OCI-LY1 (cell line): ENCODE measurements around the gene EVC2.

ENCODE experiments used
- CTCF ChIP-seq: fragments of 200-600 bp; sonication (generic), shearing (Covaris generic); IDR thresholded peaks from 2 replicates; pipeline ENCODE4 v1.5.1; 2017; ENCODE audit warnings: mild to moderate bottlenecking, antibody characterized with exemption, low read length, moderate library complexity, mixed read lengths
- EZH2 ChIP-seq: fragments of 200-600 bp; sonication (generic), shearing (Covaris generic); IDR thresholded peaks from 2 replicates; pipeline ENCODE4 v1.8.0; 2017; ENCODE audit warnings: borderline replicate concordance, mixed run types, mild to moderate bottlenecking, antibody characterized with exemption, low read length, moderate library complexity, mixed read lengths

DNA sequence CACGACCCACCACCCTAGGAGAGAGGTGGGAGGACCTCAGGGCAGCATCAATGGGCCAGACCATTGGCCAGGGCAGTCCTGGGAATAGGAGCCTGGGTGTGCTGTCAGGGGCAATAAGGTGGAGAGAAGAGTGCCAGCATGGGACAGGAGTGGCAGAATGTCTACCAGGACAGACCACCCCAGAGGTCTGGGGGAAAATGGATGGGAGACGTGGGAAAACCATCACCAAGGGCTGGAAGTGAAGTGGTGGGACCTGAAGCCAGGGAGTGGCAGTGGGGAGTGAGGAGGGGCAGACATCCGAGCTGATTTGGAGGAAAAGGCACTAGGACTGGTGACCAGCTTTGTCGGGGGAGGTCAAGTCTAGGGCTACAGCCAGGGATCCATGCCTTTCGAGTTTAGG, 993 bp downstream of the EVC2 start:
- TF ChIP-seq CTCF: no peak
- TF ChIP-seq EZH2: no peak
